RCC 7860 (cell line): ENCODE data around the gene RAB3A.

Experiments
- DNase-seq: peaks from one replicate; pipeline ENCODE4 v3.0.0-alpha.2; 2015; ENCODE audit warnings: low spot score
- FAIRE-seq: peaks from 2 replicates; lab custom pipeline; 2012; peaks lifted over from hg19 to GRCh38; lab: Jason Lieb, UNC

The RAB3A gene

DNA sequence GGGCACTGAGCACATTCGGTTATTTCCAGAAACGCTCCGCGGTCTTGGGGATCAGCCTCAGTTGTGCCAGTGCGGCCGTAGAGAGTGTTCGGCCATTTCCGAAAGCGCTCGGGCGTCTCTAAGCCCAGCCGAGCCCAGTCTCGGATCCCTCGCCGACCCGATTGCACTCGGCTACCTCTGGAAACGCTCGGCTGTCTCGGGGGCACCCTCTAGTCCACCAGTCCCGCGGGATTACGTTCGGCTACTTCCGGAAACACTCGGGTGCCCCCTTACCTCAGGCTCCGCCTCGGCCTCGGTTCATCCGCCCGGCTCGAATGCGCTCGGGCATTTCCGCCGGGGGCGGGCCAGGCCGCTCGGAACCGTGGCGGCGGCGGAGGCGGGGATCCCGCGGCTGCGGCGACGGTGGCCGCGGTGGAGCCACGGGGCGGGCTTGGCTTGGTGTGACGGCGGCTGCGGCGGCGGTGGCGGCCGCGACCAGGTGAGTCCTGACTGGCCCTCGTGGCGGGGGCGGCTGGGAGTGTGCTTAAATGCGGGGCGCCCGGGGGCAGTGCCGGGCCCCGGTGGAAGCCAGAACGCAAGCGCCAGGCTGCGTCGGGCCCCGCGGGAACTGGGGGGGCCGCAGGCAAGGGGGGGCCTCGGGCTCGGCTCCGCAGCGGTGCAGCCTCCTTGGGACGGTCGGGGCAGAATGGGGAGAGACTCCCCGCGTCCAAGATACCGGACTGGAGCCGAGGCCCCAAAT is 50.9 kb downstream of the RAB3A start, which contains the start of gene PIK3R2:
PIK3R2 (plus strand) TSS at position 347 of the 739 bp plus-strand sequence. CDS start 2,717 bp downstream, outside the sequence.
- no peak for FAIRE-seq
- peak; percentile 95 for DNase-seq

DNA sequence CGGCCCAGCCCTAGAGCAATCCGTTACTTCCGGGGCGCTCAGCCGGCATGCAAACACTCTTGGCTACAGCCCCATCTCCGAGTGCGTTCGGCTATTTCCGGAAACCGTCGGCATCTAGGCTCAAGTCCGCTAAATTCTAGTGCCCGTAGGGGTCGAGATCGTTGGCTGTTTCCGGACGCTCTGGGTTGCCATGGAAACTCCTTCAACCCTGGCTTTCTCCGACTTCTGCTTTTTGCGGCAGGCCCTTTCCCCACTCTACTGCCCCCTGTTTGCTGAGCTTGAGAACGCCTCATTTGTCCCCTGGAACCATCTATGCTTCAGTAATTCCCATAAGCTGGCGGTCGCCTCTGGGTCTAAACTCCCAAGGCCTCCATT is 51.4 kb downstream of the RAB3A start:
- peak; percentile 96 for DNase-seq
- peak; percentile 90 for FAIRE-seq

DNA sequence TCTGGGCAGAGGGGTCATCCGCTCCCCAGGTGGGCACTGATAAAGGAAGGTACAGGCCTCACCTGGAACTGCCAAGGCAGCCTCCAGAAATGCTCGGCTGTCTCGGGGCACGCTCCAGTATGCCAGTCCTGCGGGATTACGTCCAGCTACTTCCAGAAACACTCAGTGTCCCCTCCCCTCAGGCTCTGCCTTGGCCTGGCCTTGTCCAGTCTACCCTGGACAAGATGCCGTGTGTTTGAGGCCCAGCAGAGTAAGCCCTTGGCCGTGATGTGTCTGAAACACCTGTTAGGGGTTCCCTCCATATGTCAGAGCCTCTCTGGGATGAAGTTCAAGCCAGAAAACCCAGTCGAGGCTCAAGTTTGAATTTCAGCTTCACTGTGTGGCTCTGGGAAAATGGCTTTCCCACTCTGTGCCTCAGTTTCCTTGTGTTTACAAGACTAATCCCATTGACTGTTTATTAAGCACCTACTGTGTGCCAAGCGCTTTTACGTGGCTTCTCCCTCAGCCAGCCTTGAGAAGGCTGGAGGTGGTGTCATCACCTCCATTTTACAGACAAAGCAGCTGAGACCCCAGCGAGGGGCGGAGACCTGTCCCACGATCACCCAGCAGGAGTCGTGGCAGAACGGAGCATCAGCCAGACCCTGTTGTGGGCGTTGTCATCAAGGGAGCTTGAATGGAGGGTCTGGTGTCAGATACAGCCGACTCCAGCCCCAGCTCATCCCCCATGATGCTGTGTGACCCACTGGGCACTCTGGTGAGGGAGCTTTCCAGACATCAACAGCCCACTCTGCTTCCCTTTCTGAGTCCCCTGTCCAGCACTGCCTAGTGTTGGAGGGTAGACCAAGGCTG is 52.8 kb downstream of the RAB3A start:
- DNase-seq, result no peak
- no peak for FAIRE-seq

DNA sequence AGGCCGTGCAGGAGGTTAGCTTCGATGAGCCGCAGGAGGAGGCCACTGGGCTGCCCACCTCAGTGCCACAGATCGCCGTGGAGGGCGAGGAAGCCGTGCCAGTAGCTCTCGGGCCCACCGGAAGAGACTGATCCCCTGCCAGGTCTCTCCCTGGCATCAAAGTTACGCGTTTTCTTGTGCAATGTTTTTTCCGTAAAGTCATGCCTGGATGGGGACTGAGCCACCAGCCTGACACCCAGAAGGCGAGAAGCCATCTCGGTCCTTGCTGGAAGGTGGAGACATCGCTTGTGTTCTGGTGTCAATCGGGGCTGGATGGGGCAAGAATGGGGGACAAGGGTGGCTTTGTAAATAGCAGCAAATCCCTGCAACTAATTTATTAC is 54.3 kb downstream of the RAB3A start:
- DNase-seq (no peak), FAIRE-seq (no peak)

DNA sequence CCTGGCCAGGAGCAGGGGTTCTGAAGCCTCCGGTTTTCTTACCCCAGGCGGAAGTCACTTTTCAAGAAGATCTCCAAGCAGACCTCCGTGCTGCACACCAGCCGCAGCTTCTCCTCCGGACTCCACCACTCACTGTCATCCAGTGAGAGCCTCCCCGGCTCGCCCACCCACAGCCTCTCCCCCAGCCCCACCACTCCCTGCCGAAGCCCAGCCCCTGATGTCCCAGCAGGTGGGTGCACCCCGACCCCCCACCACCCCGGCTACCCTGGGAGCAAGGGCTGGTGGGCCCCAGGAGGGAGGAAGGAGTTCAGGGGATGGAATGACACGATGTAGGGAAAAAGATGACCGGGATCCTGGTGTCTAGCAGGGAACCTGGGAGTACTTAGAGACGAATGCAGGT is 56.4 kb downstream of the RAB3A start:
- FAIRE-seq (no peak), DNase-seq (no peak)
